ENCODE data around the gene SFXN4. TPM values are rescaled to one million over a fixed set of nuclear protein-coding genes. Genes with fewer than 3 reads are reported as not detected.

Gene SFXN4
- total and polyA plus RNA-seq, 2 of the 13 experiments (the other 11 are each of a cell fraction or from before 2014, with no cell fraction given) = 47.7 to 64.9 TPM

DNA sequence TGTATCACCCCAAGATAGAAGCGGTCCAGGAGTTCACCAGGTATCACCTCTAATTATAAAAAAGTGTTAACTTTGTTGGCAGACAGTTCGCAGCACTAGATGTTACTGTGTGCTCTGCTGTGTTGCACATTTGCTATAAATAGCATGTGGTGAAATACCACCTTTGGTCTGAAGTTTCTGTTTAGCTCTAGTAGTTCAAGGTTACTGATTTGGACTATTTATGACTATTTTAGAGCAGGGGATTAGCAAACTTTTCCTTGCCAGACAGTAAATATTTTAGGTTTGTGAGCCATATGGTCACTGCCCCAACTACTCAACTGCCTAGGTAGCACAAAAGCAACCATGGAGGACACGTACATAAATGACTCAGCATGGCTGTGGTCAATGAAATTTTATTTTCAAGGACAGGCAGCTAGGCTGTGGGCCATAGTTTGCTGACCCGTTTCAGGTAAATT lies 45.1 kb downstream of the SFXN4 start (continued):
- TF ChIP-seq ZNF263 (CRISPR knock-in tag; IDR thresholded peaks at IDR 0.05) = no peak
- TF ChIP-seq, protein P1, sequence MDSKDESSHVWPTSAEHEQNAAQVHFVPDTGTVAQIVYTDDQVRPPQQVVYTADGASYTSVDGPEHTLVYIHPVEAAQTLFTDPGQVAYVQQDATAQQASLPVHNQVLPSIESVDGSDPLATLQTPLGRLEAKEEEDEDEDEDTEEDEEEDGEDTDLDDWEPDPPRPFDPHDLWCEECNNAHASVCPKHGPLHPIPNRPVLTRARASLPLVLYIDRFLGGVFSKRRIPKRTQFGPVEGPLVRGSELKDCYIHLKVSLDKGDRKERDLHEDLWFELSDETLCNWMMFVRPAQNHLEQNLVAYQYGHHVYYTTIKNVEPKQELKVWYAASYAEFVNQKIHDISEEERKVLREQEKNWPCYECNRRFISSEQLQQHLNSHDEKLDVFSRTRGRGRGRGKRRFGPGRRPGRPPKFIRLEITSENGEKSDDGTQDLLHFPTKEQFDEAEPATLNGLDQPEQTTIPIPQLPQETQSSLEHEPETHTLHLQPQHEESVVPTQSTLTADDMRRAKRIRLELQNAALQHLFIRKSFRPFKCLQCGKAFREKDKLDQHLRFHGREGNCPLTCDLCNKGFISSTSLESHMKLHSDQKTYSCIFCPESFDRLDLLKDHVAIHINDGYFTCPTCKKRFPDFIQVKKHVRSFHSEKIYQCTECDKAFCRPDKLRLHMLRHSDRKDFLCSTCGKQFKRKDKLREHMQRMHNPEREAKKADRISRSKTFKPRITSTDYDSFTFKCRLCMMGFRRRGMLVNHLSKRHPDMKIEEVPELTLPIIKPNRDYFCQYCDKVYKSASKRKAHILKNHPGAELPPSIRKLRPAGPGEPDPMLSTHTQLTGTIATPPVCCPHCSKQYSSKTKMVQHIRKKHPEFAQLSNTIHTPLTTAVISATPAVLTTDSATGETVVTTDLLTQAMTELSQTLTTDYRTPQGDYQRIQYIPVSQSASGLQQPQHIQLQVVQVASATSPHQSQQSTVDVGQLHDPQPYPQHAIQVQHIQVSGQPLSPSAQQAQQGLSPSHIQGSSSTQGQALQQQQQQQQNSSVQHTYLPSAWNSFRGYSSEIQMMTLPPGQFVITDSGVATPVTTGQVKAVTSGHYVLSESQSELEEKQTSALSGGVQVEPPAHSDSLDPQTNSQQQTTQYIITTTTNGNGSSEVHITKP (CRISPR knock-in tag; IDR thresholded peaks at IDR 0.05; ENCODE audit: low read depth) = 0 out of 2 replicates have a peak, but pooled peaks have one; percentile 31
- TF ChIP-seq HMGA1 (CRISPR knock-in tag; conservative IDR thresholded peaks at IDR 0.05) = no peak
- TF ChIP-seq, protein P2, sequence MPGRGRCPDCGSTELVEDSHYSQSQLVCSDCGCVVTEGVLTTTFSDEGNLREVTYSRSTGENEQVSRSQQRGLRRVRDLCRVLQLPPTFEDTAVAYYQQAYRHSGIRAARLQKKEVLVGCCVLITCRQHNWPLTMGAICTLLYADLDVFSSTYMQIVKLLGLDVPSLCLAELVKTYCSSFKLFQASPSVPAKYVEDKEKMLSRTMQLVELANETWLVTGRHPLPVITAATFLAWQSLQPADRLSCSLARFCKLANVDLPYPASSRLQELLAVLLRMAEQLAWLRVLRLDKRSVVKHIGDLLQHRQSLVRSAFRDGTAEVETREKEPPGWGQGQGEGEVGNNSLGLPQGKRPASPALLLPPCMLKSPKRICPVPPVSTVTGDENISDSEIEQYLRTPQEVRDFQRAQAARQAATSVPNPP (CRISPR knock-in tag; IDR thresholded peaks at IDR 0.05) = no peak
- TF ChIP-seq NCOR1 (IDR thresholded peaks at IDR 0.05; ENCODE audit: borderline replicate concordance, low read length) = peak; percentile 99
- TF ChIP-seq, protein P3, sequence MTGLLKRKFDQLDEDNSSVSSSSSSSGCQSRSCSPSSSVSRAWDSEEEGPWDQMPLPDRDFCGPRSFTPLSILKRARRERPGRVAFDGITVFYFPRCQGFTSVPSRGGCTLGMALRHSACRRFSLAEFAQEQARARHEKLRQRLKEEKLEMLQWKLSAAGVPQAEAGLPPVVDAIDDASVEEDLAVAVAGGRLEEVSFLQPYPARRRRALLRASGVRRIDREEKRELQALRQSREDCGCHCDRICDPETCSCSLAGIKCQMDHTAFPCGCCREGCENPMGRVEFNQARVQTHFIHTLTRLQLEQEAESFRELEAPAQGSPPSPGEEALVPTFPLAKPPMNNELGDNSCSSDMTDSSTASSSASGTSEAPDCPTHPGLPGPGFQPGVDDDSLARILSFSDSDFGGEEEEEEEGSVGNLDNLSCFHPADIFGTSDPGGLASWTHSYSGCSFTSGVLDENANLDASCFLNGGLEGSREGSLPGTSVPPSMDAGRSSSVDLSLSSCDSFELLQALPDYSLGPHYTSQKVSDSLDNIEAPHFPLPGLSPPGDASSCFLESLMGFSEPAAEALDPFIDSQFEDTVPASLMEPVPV (CRISPR knock-in tag; IDR thresholded peaks at IDR 0.05) = no peak
- TF ChIP-seq DMAP1 (CRISPR knock-in tag; IDR thresholded peaks at IDR 0.05) = peak; percentile 83
- TF ChIP-seq CENPX (CRISPR knock-in tag; IDR thresholded peaks at IDR 0.05) = no peak
- peak; percentile 75; the same call in 1 of the 2 replicates for TF ChIP-seq JUNB (CRISPR knock-in tag; IDR thresholded peaks at IDR 0.05; ENCODE audit: borderline replicate concordance)
- peak; percentile 76; the same call in 1 of the 2 replicates for TF ChIP-seq ZNF232 (CRISPR knock-in tag; IDR thresholded peaks at IDR 0.05; ENCODE audit: borderline replicate concordance)
- TF ChIP-seq, protein P4, sequence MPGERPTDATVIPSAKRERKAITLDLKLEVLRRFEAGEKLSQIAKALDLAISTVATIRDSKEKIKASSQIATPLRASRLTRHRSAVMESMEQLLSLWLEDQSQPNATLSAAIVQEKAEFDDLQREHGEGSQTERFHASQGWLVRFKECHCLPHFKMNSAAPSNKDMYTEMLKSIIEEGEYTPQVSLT (CRISPR knock-in tag; IDR thresholded peaks at IDR 0.05; ENCODE audit: borderline replicate concordance, low read depth) = no peak; the same call in 1 of the 2 replicates
- no peak for TF ChIP-seq ZNF530 (CRISPR knock-in tag; IDR thresholded peaks at IDR 0.05; ENCODE audit: low read depth)
- TF ChIP-seq ZNF282 (IDR thresholded peaks at IDR 0.05; ENCODE audit: partially characterized antibody) = no peak
- no peak for TF ChIP-seq SUZ12 (IDR thresholded peaks at IDR 0.05; ENCODE audit: low read depth, low read length)
- TF ChIP-seq, protein P5, sequence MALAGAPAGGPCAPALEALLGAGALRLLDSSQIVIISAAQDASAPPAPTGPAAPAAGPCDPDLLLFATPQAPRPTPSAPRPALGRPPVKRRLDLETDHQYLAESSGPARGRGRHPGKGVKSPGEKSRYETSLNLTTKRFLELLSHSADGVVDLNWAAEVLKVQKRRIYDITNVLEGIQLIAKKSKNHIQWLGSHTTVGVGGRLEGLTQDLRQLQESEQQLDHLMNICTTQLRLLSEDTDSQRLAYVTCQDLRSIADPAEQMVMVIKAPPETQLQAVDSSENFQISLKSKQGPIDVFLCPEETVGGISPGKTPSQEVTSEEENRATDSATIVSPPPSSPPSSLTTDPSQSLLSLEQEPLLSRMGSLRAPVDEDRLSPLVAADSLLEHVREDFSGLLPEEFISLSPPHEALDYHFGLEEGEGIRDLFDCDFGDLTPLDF (CRISPR knock-in tag; IDR thresholded peaks at IDR 0.05) = no peak
- TF ChIP-seq KLF6 (CRISPR knock-in tag; IDR thresholded peaks at IDR 0.05) = peak; percentile 63
- TF ChIP-seq ZNF446 (CRISPR knock-in tag; IDR thresholded peaks at IDR 0.05) = no peak
- peak; percentile 98 for TF ChIP-seq PITX1 (CRISPR knock-in tag; IDR thresholded peaks at IDR 0.05)
- TF ChIP-seq SIX1 (CRISPR knock-in tag; IDR thresholded peaks at IDR 0.05; ENCODE audit: borderline replicate concordance) = peak; percentile 86
